HG02943 (cell line): ENCODE results near the gene FMN2.
"Not testable (repeated sequence)": the region's sequence is repeated elsewhere in the genome, so short reads cannot be mapped to it uniquely, and the experiment has no call there.

ENCODE experiments used
- ATAC-seq: cut with Tn5 transposase; IDR thresholded peaks from one replicate; pipeline ENCODE4 v1.9.1; 2021; ENCODE audit warnings: mild to moderate bottlenecking, low read depth, moderate library complexity; ENCODE audit not compliant: unreplicated experiment

FMN2 gene

GRCh38 chr1:240242601-240243144 is 151.0 kb downstream of the FMN2 start:
- ATAC-seq: no peak

- ATAC-seq: no peak
These were observed 153.4 kb downstream of the FMN2 start for GRCh38 chr1:240244968-240245628.

- no peak for ATAC-seq
These were observed 153.9 kb downstream of the FMN2 start for GRCh38 chr1:240245629-240246020.

GRCh38 chr1:240247899-240248298 is 156.2 kb downstream of the FMN2 start:
- no peak for ATAC-seq

GRCh38 chr1:240254006-240254405 is 162.3 kb downstream of the FMN2 start:
- no peak for ATAC-seq

GRCh38 chr1:240254778-240255291 is 163.2 kb downstream of the FMN2 start:
- ATAC-seq: no peak

GRCh38 chr1:240255922-240256321 is 164.2 kb downstream of the FMN2 start:
- ATAC-seq: no peak

- ATAC-seq: no peak
These were observed 165.3 kb downstream of the FMN2 start for GRCh38 chr1:240256836-240257503.

- ATAC-seq: no peak
These were observed 167.2 kb downstream of the FMN2 start for GRCh38 chr1:240258910-240259309.

- ATAC-seq: not testable (repeated sequence)
These were observed 172.8 kb downstream of the FMN2 start for GRCh38 chr1:240264494-240264893.

GRCh38 chr1:240271081-240271480 is 179.4 kb downstream of the FMN2 start:
- ATAC-seq: no peak

GRCh38 chr1:240274569-240274968 is 182.9 kb downstream of the FMN2 start:
- no peak for ATAC-seq

GRCh38 chr1:240275219-240275618 is 183.5 kb downstream of the FMN2 start:
- ATAC-seq: not testable (repeated sequence)

GRCh38 chr1:240278082-240278481 is 186.4 kb downstream of the FMN2 start:
- no peak for ATAC-seq

- no peak for ATAC-seq
These were observed 189.1 kb downstream of the FMN2 start for GRCh38 chr1:240280560-240281322.

- ATAC-seq: no peak
These were observed 190.6 kb downstream of the FMN2 start for GRCh38 chr1:240282061-240282830.

GRCh38 chr1:240284656-240285414 is 193.2 kb downstream of the FMN2 start:
- ATAC-seq: no peak

- ATAC-seq: no peak
These were observed 193.9 kb downstream of the FMN2 start for GRCh38 chr1:240285540-240285939.

- ATAC-seq: no peak
These were observed 196.0 kb downstream of the FMN2 start for GRCh38 chr1:240287722-240288121.

- ATAC-seq: no peak
These were observed 202.0 kb downstream of the FMN2 start for GRCh38 chr1:240293706-240294105.
